GM12878 (cell line): ENCODE measurements around the gene PDCD1LG2. TPM values are rescaled to one million over a fixed set of nuclear protein-coding genes. Genes with fewer than 3 reads are reported as not detected.

Source experiments
- ATAC-seq: fragments of 200-7000 bp; cut with Tn5 transposase; 3 replicates; pipeline ENCODE4 v1.9.1; 2020; ENCODE audit warnings: mild to moderate bottlenecking, moderate library complexity
- BruUV-seq: library from RNA; stranded (reverse); fragments of 400-500 nt; replicated peaks from 2 replicates; lab custom pipeline; 2021; lab: Mats Ljungman, UMichigan
- CTCF ChIA-PET: fragments of 300-600 bp; sonication (Branson Sonifier 250); formaldehyde crosslinking; extraction: SDS; loops from one replicate; lab custom pipeline; 2021; ENCODE audit warnings: inconsistent platforms; lab: Yijun Ruan, JAX
- POLR2A ChIA-PET: fragments of 350-600 bp; formaldehyde crosslinking; extraction: SDS; loops from one replicate; lab custom pipeline; 2021; ENCODE audit warnings: inconsistent platforms; lab: Charles Lee
- RAD21 ChIA-PET: fragments of 300-600 bp; sonication (Branson Sonifier 250); formaldehyde crosslinking; loops from one replicate; lab custom pipeline; 2023; ENCODE audit warnings: antibody characterized with exemption; ENCODE audit not compliant: unreplicated experiment; lab: Charles Lee
- SMC1A ChIA-PET: fragments of 300-600 bp; sonication (Branson Sonifier 250); formaldehyde crosslinking; loops from one replicate; lab custom pipeline; 2023; ENCODE audit not compliant: unreplicated experiment, uncharacterized antibody; lab: Charles Lee
- DNase-seq: peaks from one replicate; pipeline ENCODE4 v3.0.0-alpha.2; 2011; ENCODE audit warnings: low read depth, low spot score
- FAIRE-seq: peaks from 3 replicates; lab custom pipeline; 2011; peaks lifted over from hg19 to GRCh38; lab: Jason Lieb, UNC
- H2AFZ ChIP-seq: 2 replicates; pipeline ENCODE4 v1.6.0; 2011; ENCODE audit warnings: low read depth, low read length, control low read depth; ENCODE audit not compliant: control insufficient read depth
- H3K27ac ChIP-seq: 2 replicates; pipeline ENCODE4 v1.5.1; 2011; ENCODE audit warnings: control low read depth; ENCODE audit not compliant: control insufficient read depth, insufficient read depth
- H3K27me3 ChIP-seq, 2 experiments: replicated peaks in 1 of 2; 2 replicates each; pipeline versions ENCODE4 v1.6.0 to v1.6.1; 2011; ENCODE audit warnings: low read length in 1 of 2; ENCODE audit not compliant: control insufficient read depth in 2 of 2, insufficient read depth in 2 of 2
- H3K36me3 ChIP-seq, 2 experiments: 2 replicates each; pipeline ENCODE4 v1.5.1; 2011; ENCODE audit warnings: low read length in 1 of 2; ENCODE audit not compliant: control insufficient read depth in 2 of 2, insufficient read depth in 2 of 2
- H3K4me1 ChIP-seq: 2 replicates; pipeline ENCODE4 v1.6.1; 2011; ENCODE audit warnings: mild to moderate bottlenecking, low read length, moderate library complexity, mixed read lengths; ENCODE audit not compliant: control insufficient read depth, insufficient read depth
- H3K4me2 ChIP-seq: 2 replicates; pipeline ENCODE4 v1.6.0; 2011; ENCODE audit warnings: control low read depth; ENCODE audit not compliant: control insufficient read depth, insufficient read depth
- H3K4me3 ChIP-seq: fragments of 200-600 bp; sonication (generic); 2 replicates; pipeline ENCODE4 v1.5.1; 2016
- H3K79me2 ChIP-seq: 2 replicates; pipeline ENCODE4 v1.6.0; 2011; ENCODE audit warnings: low read length; ENCODE audit not compliant: control insufficient read depth, insufficient read depth
- H3K9ac ChIP-seq: 2 replicates; pipeline ENCODE4 v1.8.0; 2011; ENCODE audit warnings: low read length, control low read depth, mixed read lengths; ENCODE audit not compliant: control insufficient read depth, insufficient read depth
- H3K9me3 ChIP-seq: replicated peaks from 3 replicates; pipeline ENCODE4 v1.5.1; 2011; ENCODE audit warnings: mild to moderate bottlenecking, low read length; ENCODE audit not compliant: control insufficient read depth, insufficient read depth
- H4K20me1 ChIP-seq: 2 replicates; pipeline ENCODE4 v1.6.0; 2011; ENCODE audit not compliant: control insufficient read depth, insufficient read depth
- CREM ChIP-seq: IDR thresholded peaks from 2 replicates; pipeline ENCODE4 v1.6.1; 2014; ENCODE audit warnings: antibody characterized with exemption, low read depth
- ETV6 ChIP-seq, 2 experiments: fragments of 450-650 bp in 1 of 2; IDR thresholded peaks in 1 of 2; conservative IDR thresholded peaks in 1 of 2; 2 replicates each; pipeline ENCODE4 v1.6.1; 2014; ENCODE audit warnings: antibody characterized with exemption in 1 of 2, borderline replicate concordance in 1 of 2, low read depth in 1 of 2, mild to moderate bottlenecking in 1 of 2, moderate library complexity in 1 of 2
- FOXM1 ChIP-seq: IDR thresholded peaks from 2 replicates; pipeline ENCODE4 v1.6.1; 2012; ENCODE audit warnings: low read depth, mild to moderate bottlenecking, inconsistent platforms, low read length, moderate library complexity
- IKZF1 ChIP-seq: fragments of 450-650 bp; conservative IDR thresholded peaks from 2 replicates; pipeline ENCODE4 v1.6.1; 2017; ENCODE audit warnings: antibody characterized with exemption, mild to moderate bottlenecking
- IKZF2 ChIP-seq, 2 experiments: fragments of 450-650 bp; IDR thresholded peaks; 2 replicates each; pipeline ENCODE4 v1.6.1; 2017; ENCODE audit warnings: mild to moderate bottlenecking in 2 of 2, moderate library complexity in 2 of 2
- MTA2 ChIP-seq: fragments of 450-650 bp; IDR thresholded peaks from 2 replicates; pipeline ENCODE4 v1.6.1; 2016; ENCODE audit warnings: low read depth, mild to moderate bottlenecking, moderate library complexity
- NRF1 ChIP-seq: conservative IDR thresholded peaks from 2 replicates; pipeline ENCODE4 v1.6.1; 2011; ENCODE audit warnings: mild to moderate bottlenecking, low read depth, low read length, improper control_type of control experiment
- POLR2AphosphoS5 ChIP-seq: IDR thresholded peaks from 2 replicates; pipeline ENCODE4 v1.6.1; 2011; ENCODE audit warnings: mild to moderate bottlenecking, low read length, inconsistent platforms
- RELA ChIP-seq: fragments of 450-650 bp; IDR thresholded peaks from 2 replicates; pipeline ENCODE4 v1.8.0; 2014; ENCODE audit warnings: borderline replicate concordance; ENCODE audit not compliant: partially characterized antibody
- SUZ12 ChIP-seq: fragments of 200-600 bp; sonication (generic); IDR thresholded peaks from one replicate; pipeline ENCODE4 v1.6.1; 2018; ENCODE audit warnings: antibody characterized with exemption, mild to moderate bottlenecking; ENCODE audit not compliant: unreplicated experiment
- WRNIP1 ChIP-seq: IDR thresholded peaks from 2 replicates; pipeline ENCODE4 v1.6.1; 2011; ENCODE audit warnings: low read depth, low read length, improper control_type of control experiment, borderline replicate concordance
- ZNF384 ChIP-seq: IDR thresholded peaks from 2 replicates; pipeline ENCODE4 v1.6.1; 2012; ENCODE audit warnings: low read depth, mild to moderate bottlenecking, low read length, improper control_type of control experiment, borderline replicate concordance
- WGBS: methylation state at CpG from one replicate; pipeline ENCODE4 v1.1.6; 2016; ENCODE audit warnings: low lambda C conversion rate; ENCODE audit not compliant: insufficient replicate concordance, insufficient coverage; ENCODE audit errors: missing lambda C conversion rate; 5-methylcytosine and 5-hydroxymethylcytosine counted together
- in situ Hi-C: fragments of 300-500 bp; cut with MboI; formaldehyde crosslinking; loops from 9 replicates; pipeline ENCODE4 v1.14.3; 2018; ENCODE audit warnings: mixed read lengths
- intact Hi-C: fragments of 100-400 bp; cut with micrococcal nuclease; formaldehyde crosslinking; loops from one replicate; pipeline ENCODE4 v1.14.2; 2022; ENCODE audit not compliant: unreplicated experiment
- polyA plus RNA-seq, 11 experiments: library from polyadenylated mRNA; depleted of rRNA in 4 of 11; unstranded in 6 of 11; stranded (reverse) in 5 of 11; fragments of >200 nt; fragmentation: Nextera tagmentation in 4 of 11; fragmentation: Illumina TruSeq in 1 of 11; extraction: Ambion mirVana in 4 of 11; extraction: Trizol in 1 of 11; gene quantifications; 1 replicate in 1 of 11; 2 replicates in 10 of 11; pipeline versions ENCODE4 v1.2.1 to v1.2.3, GENCODE V29; 2011 to 2016; ENCODE audit warnings: inconsistent platforms in 2 of 11, missing spikeins in 2 of 11, low read depth in 1 of 11
- total RNA-seq, 4 experiments: library from RNA; depleted of rRNA in 3 of 4; stranded (reverse); fragments of >200 nt in 3 of 4; fragmentation: Illumina TruSeq in 1 of 4; extraction: Trizol in 1 of 4; gene quantifications; 2 replicates each; pipeline versions ENCODE4 v1.2.1 to v1.2.3, GENCODE V29; 2013 to 2021
- TF ChIP-seq, protein P1 (sequence below): fragments of 450-650 bp; IDR thresholded peaks from 2 replicates; pipeline ENCODE4 v1.6.1; 2017; ENCODE audit warnings: low read depth, mild to moderate bottlenecking, moderate library complexity
- TF ChIP-seq, protein P2 (sequence below): IDR thresholded peaks from 2 replicates; pipeline ENCODE4 v1.6.1; 2011; ENCODE audit warnings: low read depth, mild to moderate bottlenecking, low read length, moderate library complexity, borderline replicate concordance; ENCODE audit errors: extremely low read depth

Gene PDCD1LG2
- total and polyA plus RNA-seq, 10 of the 15 experiments (the other 5 are each of a cell fraction or from before 2014, with no cell fraction given): 1.5 to 37.3 (median 3.0) TPM

DNA sequence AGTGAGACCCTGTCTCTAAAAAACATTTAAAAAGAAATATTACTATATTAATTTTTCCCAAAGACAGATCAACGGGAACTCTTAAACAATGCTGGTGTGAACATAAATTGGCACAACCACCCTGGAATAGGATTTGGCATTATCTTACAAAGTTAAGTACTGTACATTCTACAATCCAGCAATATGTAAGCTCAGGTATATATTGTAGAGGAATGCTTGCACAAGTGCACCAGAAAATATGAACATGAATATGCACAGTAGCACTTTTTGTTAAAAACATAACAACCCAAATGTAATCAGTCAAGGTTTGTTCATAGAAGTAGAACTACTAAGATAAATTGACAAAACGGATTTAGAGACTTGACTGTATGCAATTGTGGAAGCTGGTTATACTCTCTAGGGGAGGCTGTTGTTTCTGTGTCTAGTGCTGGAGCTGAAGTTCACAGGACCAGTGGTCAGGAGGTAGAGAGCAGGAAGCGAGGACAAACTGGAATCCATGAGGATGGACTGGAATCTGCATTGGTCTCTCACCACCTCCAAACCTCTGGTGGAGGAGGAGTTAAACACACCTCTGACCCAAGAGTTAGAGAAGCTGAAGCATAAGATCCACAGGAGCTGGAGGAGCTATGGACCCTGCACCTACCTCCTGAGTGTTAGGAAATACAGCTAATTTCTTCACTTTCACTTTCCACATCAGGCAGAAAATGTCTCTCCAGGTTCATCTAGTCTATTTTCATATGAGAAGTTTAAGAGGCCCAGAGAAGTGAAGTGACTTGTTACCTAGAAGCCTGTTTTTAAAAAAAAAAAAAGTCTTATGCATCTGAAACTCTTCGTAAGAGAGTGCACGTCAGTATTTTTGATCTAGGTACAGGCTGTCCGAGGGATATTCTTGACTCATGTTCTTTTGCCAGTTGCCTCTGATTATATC, 98.2 kb downstream of the PDCD1LG2 start:
- no peaks in the 10 kb centered on the region; the same call in 2 of the 3 replicates for H3K9me3 ChIP-seq
- H3K4me2 ChIP-seq: peak overlapping the region; percentile 90
- H3K27me3 ChIP-seq: no peaks in the 10 kb centered on the region
- CTCF ChIA-PET: interaction anchor here (0.6 to 3.0 kb wide), 17 partner anchors 8 to 849 kb away, joined by 3 to 19 read pairs (median 4); partner anchors contain the start of genes CD274 and ERMP1
- peaks cover 3% of the 10 kb centered on the region for H3K79me2 ChIP-seq
- no peak for DNase-seq
- H2AFZ ChIP-seq: peak overlapping the region; percentile 76
- H3K4me3 ChIP-seq: peak overlapping the region; percentile 53
- SMC1A ChIA-PET: interaction anchor here (0.6 to 4.2 kb wide), 24 partner anchors 9 to 186 kb away, joined by 3 to 26 read pairs (median 5); partner anchors contain the start of genes CD274, PLGRKT and RIC1
- 42% methylated on average over 6 of the region's 6 CpGs for WGBS
- ATAC-seq: peak; percentile 89
- no TSS peak for BruUV-seq
- intact Hi-C loops (no loop called here), in situ Hi-C loops (no loop called here)
- peak; percentile 78 for FAIRE-seq
- POLR2A ChIA-PET: interaction anchor here (0.6 to 2.9 kb wide), 11 partner anchors 8 to 314 kb away, joined by 3 to 19 read pairs (median 4); partner anchors contain the start of genes CD274 and RIC1
- H3K36me3 ChIP-seq: no peaks in the 10 kb centered on the region
- peaks cover 10% of the 10 kb centered on the region for H3K4me1 ChIP-seq
- RAD21 ChIA-PET: interaction anchor here (0.7 to 4.5 kb wide), 20 partner anchors 9 to 446 kb away, joined by 3 to 52 read pairs (median 4); partner anchors contain the start of gene RIC1
- peak overlapping the region; percentile 70 for H3K27ac ChIP-seq
- H4K20me1 ChIP-seq: no peaks in the 10 kb centered on the region
- H3K9ac ChIP-seq: peak overlapping the region; percentile 57
- TF ChIP-seq ETV6 (conservative IDR thresholded peaks at IDR 0.05 in 1 of 2, IDR thresholded peaks at IDR 0.05 in 1 of 2; ENCODE audit: borderline replicate concordance in 1 of 2, low read depth in 1 of 2) (peak in 1 of 2 experiments; percentile 25; a peak in 1 of 4 replicates), RELA (no peak), IKZF2 (IDR thresholded peaks at IDR 0.05) (peak; percentile 67 to 70), MTA2 (peak; percentile 41; the same call in 1 of the 2 replicates), FOXM1 (no peak), CREM (0 out of 2 replicates have a peak, but pooled peaks have one; percentile 11), NRF1 (no peak), WRNIP1 (0 out of 2 replicates have a peak, but pooled peaks have one; percentile 75), SUZ12 (no peak), IKZF1 (peak; percentile 63), ZNF384 (peak; percentile 46; the same call in 1 of the 2 replicates), POLR2AphosphoS5 (0 out of 2 replicates have a peak, but pooled peaks have one; percentile 39)
- TF ChIP-seq, protein P1, sequence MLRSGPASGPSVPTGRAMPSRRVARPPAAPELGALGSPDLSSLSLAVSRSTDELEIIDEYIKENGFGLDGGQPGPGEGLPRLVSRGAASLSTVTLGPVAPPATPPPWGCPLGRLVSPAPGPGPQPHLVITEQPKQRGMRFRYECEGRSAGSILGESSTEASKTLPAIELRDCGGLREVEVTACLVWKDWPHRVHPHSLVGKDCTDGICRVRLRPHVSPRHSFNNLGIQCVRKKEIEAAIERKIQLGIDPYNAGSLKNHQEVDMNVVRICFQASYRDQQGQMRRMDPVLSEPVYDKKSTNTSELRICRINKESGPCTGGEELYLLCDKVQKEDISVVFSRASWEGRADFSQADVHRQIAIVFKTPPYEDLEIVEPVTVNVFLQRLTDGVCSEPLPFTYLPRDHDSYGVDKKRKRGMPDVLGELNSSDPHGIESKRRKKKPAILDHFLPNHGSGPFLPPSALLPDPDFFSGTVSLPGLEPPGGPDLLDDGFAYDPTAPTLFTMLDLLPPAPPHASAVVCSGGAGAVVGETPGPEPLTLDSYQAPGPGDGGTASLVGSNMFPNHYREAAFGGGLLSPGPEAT: peak; percentile 60; the same call in 1 of the 2 replicates
- TF ChIP-seq, protein P2, sequence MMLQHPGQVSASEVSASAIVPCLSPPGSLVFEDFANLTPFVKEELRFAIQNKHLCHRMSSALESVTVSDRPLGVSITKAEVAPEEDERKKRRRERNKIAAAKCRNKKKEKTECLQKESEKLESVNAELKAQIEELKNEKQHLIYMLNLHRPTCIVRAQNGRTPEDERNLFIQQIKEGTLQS: no peak
